ENCODE results near the gene REM2.

Gene REM2

DNA sequence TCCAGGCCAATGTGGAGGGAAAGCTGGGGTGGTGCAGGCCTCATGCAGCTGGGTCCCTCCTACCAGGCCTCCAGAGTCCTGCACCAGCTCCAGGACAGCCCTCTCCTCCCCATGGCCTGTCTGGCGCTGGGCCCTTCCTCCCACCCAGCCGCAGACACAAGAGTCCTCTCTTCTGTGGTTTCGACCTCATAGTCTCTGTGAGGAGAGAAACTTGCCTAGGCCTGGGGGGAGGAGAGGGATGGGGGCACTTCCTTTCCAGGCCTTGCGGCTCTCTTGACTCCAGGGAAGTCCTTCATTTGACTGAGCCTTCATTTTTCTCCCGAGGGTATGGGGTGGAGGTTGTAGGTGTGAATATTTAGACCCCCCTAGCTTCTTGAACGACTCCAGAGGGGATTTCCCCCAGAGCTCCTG, 44.4 kb upstream of the REM2 start:
- in situ Hi-C loops (cut with MboI; ENCODE audit: low pct_unique_long_range_greater_than_20kb, low sequenced_read_pairs, unreplicated experiment) = no loop called here
- no peak for TF ChIP-seq CTCF (IDR thresholded peaks at IDR 0.05; ENCODE audit: extremely low read depth, insufficient read depth, missing control alignments)
- no peak for DNase-seq (ENCODE audit: low spot score)

DNA sequence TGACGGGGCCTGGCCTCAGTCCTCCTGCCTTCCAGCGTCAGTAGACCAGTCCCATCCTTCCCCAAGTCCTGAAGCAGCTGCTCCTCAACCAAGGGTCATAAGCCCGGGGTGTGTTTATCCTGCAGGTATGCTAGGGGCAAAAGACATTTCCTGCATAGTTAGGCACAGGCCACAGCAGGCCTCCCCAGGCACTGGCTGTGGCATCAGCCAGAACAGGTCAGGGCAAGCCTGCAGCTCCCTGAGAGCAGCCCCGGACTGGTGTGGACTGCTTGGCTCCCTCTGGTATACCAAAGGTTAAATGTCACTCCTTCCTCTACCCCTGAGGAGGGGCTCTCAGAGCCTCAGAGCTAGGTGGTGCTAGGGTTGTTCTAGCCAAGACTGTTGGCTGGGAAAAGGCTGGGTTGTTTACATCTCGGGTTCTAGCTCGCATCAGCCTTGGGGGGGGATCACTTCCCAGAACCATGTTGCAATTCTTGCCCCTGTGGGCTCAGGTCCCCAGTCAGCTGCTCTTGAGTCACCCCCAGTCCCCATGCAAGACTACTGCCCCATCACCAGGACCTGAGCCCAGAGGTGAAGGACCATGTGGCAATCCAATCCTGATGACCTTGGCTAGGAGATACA, 43.8 kb upstream of the REM2 start:
- in situ Hi-C loops (cut with MboI; ENCODE audit: low pct_unique_long_range_greater_than_20kb, low sequenced_read_pairs, unreplicated experiment) = no loop called here
- DNase-seq (ENCODE audit: low spot score) = peak; percentile 25
- TF ChIP-seq CTCF (IDR thresholded peaks at IDR 0.05; ENCODE audit: extremely low read depth, insufficient read depth, missing control alignments) = no peak

- TF ChIP-seq CTCF (IDR thresholded peaks at IDR 0.05; ENCODE audit: extremely low read depth, insufficient read depth, missing control alignments) = no peak
- no peak for DNase-seq (ENCODE audit: low spot score)
- in situ Hi-C loops (cut with MboI; ENCODE audit: low pct_unique_long_range_greater_than_20kb, low sequenced_read_pairs, unreplicated experiment) = no loop called here
Observed at GRCh38 chr14:22841311-22841710, 41.7 kb upstream of the REM2 start.

- in situ Hi-C loops (cut with MboI; ENCODE audit: low pct_unique_long_range_greater_than_20kb, low sequenced_read_pairs, unreplicated experiment) = no loop called here
- TF ChIP-seq CTCF (IDR thresholded peaks at IDR 0.05; ENCODE audit: extremely low read depth, insufficient read depth, missing control alignments) = no peak
- peak; percentile 7 for DNase-seq (ENCODE audit: low spot score)
Observed at GRCh38 chr14:22841769-22842168, 41.3 kb upstream of the REM2 start.

- DNase-seq (ENCODE audit: low spot score) = peak; percentile 4
- in situ Hi-C loops (cut with MboI; ENCODE audit: low pct_unique_long_range_greater_than_20kb, low sequenced_read_pairs, unreplicated experiment) = no loop called here
- no peak for TF ChIP-seq CTCF (IDR thresholded peaks at IDR 0.05; ENCODE audit: extremely low read depth, insufficient read depth, missing control alignments)
Observed at GRCh38 chr14:22842211-22843122, 40.6 kb upstream of the REM2 start.

- in situ Hi-C loops (cut with MboI; ENCODE audit: low pct_unique_long_range_greater_than_20kb, low sequenced_read_pairs, unreplicated experiment) = no loop called here
- TF ChIP-seq CTCF (IDR thresholded peaks at IDR 0.05; ENCODE audit: extremely low read depth, insufficient read depth, missing control alignments) = no peak
- DNase-seq (ENCODE audit: low spot score) = peak; percentile 8
Observed at GRCh38 chr14:22843123-22843925, 39.7 kb upstream of the REM2 start.
